Measurements from ENCODE around the gene DNASE1L1. TPM values are rescaled to one million over a fixed set of nuclear protein-coding genes. Genes with fewer than 3 reads are reported as not detected.

The DNASE1L1 gene
- total RNA-seq, 2 experiments from 2014 or later = 21.8 to 24.3 TPM

DNA sequence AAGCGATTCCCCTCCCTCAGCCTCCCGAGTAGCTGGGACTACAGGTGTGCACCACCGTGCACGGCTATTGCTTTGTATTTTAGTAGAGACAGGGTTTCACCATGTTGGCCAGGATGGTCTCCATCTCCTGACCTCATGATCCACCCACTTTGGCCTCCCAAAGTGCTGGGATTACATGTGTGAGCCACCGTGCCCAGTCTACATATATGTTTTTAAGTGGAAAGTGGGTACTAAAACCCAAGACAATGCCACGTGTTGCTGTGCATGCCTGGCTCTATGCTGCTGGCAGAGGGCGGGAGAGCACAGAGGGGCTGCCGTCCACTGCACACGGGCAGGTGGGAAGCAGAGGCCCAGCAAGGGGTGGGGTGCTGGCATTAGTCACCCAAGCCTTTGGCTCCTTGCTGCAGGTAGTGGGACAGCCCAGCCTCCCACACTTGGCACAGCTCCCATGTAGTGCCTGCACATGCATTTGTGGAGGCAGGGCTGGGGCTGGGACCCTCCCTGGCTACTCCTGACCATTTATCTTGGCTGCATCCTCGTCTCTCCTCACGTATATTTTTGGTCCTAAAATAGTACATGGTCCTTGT lies 26.5 kb downstream of the DNASE1L1 start:
- peaks cover 16% of the 10 kb centered on the region for H3K4me1 Mint-ChIP-seq

GRCh38 chrX:154381271-154381670 lies 27.8 kb downstream of the DNASE1L1 start:
- POLR2A ChIA-PET = no interaction called here
- no peak for DNase-seq
- Mint-ChIP-seq H3K27ac (no peak overlapping the region), H3K4me1 (peaks cover 24% of the 10 kb centered on the region), H3K36me3 (ENCODE audit: low read depth) (peaks cover 9% of the 10 kb centered on the region), H3K4me3 (no peak overlapping the region), H3K9me3 (no peaks in the 10 kb centered on the region), H3K27me3 (no peaks in the 10 kb centered on the region)
- CTCF ChIA-PET = interaction anchor here (0.6 to 1.0 kb wide), 2 partner anchors 8 to 16 kb away, joined by 3 to 4 read pairs; no protein-coding TSS in a partner anchor

More for the DNA sequence above, 26.5 kb downstream of the DNASE1L1 start:
- H3K4me3 Mint-ChIP-seq = no peak overlapping the region
- no peaks in the 10 kb centered on the region for H3K27me3 Mint-ChIP-seq
- no peak overlapping the region for H3K27ac Mint-ChIP-seq
- POLR2A ChIA-PET = interaction anchor here (1.1 kb wide), 1 partner anchor 11 kb away, joined by 5 read pairs; no protein-coding TSS in a partner anchor
- H3K9me3 Mint-ChIP-seq = no peaks in the 10 kb centered on the region
- H3K36me3 Mint-ChIP-seq (ENCODE audit: low read depth) = peaks cover 9% of the 10 kb centered on the region
- CTCF ChIA-PET = interaction anchor here (1.0 kb wide), 2 partner anchors 10 to 153 kb away, joined by 3 read pairs; no protein-coding TSS in a partner anchor
- DNase-seq = no peak

DNA sequence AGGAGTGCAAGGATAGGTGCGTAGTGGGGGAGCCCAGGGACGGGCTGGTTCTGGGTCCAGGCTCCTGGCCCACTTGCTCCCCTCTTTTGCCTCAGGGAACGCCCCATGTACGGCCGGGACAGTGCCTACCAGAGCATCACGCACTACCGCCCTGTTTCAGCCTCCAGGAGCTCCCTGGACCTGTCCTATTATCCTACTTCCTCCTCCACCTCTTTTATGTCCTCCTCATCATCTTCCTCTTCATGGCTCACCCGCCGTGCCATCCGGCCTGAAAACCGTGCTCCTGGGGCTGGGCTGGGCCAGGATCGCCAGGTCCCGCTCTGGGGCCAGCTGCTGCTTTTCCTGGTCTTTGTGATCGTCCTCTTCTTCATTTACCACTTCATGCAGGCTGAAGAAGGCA lies 28.3 kb downstream of the DNASE1L1 start:
- ChIA-PET POLR2A (no interaction called here), CTCF (no interaction called here)
- peak overlapping the region; percentile 82 for H3K27ac Mint-ChIP-seq
- H3K4me3 Mint-ChIP-seq = peak overlapping the region; percentile 79
- no peaks in the 10 kb centered on the region for H3K27me3 Mint-ChIP-seq
- no peaks in the 10 kb centered on the region for H3K9me3 Mint-ChIP-seq
- peaks cover 9% of the 10 kb centered on the region for H3K36me3 Mint-ChIP-seq (ENCODE audit: low read depth)
- DNase-seq = no peak
- H3K4me1 Mint-ChIP-seq = peaks cover 25% of the 10 kb centered on the region

- Mint-ChIP-seq H3K27me3 (no peaks in the 10 kb centered on the region), H3K4me1 (peaks cover 26% of the 10 kb centered on the region), H3K36me3 (ENCODE audit: low read depth) (peaks cover 9% of the 10 kb centered on the region), H3K27ac (peak overlapping the region; percentile 91), H3K4me3 (peak overlapping the region; percentile 79), H3K9me3 (no peaks in the 10 kb centered on the region)
- no peak for DNase-seq
- POLR2A ChIA-PET = no interaction called here
- CTCF ChIA-PET = no interaction called here
These were observed 28.9 kb downstream of the DNASE1L1 start for GRCh38 chrX:154380153-154380552.

DNA sequence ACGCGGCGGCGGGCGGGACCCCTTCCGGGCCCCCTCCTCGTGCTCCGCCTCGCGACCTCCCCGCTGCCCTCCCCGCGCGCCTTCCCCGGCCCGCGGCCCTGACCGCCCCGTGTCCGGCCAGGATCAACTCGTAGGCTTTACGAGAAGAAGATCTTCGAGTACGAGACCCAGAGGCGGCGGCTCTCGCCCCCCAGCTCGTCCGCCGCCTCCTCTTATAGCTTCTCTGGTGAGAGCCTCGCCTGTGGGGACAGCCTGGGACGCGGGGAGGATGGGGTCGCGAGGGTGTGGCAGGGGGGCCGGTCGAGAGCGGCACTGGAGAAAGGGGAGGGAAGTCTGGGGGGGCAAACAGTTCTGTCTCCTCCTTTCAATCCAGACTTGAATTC lies 29.5 kb downstream of the DNASE1L1 start:
- peak overlapping the region; percentile 79 for H3K4me3 Mint-ChIP-seq
- no peaks in the 10 kb centered on the region for H3K9me3 Mint-ChIP-seq
- ChIA-PET POLR2A (no interaction called here), CTCF (no interaction called here)
- H3K36me3 Mint-ChIP-seq (ENCODE audit: low read depth) = peaks cover 9% of the 10 kb centered on the region
- H3K27me3 Mint-ChIP-seq = no peaks in the 10 kb centered on the region
- H3K4me1 Mint-ChIP-seq = peaks cover 28% of the 10 kb centered on the region
- peak overlapping the region; percentile 91 for H3K27ac Mint-ChIP-seq
- DNase-seq = no peak

GRCh38 chrX:154378799-154379568 lies 30.1 kb downstream of the DNASE1L1 start, which contains the start of gene EMD:
Gene EMD (plus strand): TSS chrX:154379295. CDS start chrX:154379485, 190 bp downstream.
- H3K4me3 Mint-ChIP-seq = peak within 1 kb of the TSS; percentile 79
- POLR2A ChIA-PET = no interaction called here
- H3K36me3 Mint-ChIP-seq (ENCODE audit: low read depth) = peaks cover 9% of the 10 kb centered on the region
- CTCF ChIA-PET = interaction anchor here (0.8 kb wide), 1 partner anchor 405 kb away, joined by 3 read pairs; no protein-coding TSS in a partner anchor
- H3K27ac Mint-ChIP-seq = peak within 1 kb of the TSS; percentile 91
- H3K4me1 Mint-ChIP-seq = peaks cover 28% of the 10 kb centered on the region
- no peaks in the 10 kb centered on the region for H3K27me3 Mint-ChIP-seq
- DNase-seq = peak; percentile 96
- no peaks in the 10 kb centered on the region for H3K9me3 Mint-ChIP-seq

- H3K27me3 Mint-ChIP-seq = no peaks in the 10 kb centered on the region
- CTCF ChIA-PET = interaction anchor here (0.8 kb wide), 1 partner anchor 405 kb away, joined by 3 read pairs; no protein-coding TSS in a partner anchor
- POLR2A ChIA-PET = no interaction called here
These were observed 30.8 kb downstream of the DNASE1L1 start for GRCh38 chrX:154378059-154378798.

GRCh38 chrX:154376774-154377173 lies 32.3 kb downstream of the DNASE1L1 start:
- H3K9me3 Mint-ChIP-seq = no peaks in the 10 kb centered on the region
- ChIA-PET POLR2A (no interaction called here), CTCF (no interaction called here)
- H3K27me3 Mint-ChIP-seq = no peaks in the 10 kb centered on the region
- no peak for DNase-seq
- H3K4me3 Mint-ChIP-seq = no peak overlapping the region
- H3K4me1 Mint-ChIP-seq = peaks cover 38% of the 10 kb centered on the region
- peaks cover 9% of the 10 kb centered on the region for H3K36me3 Mint-ChIP-seq (ENCODE audit: low read depth)
- H3K27ac Mint-ChIP-seq = peak overlapping the region; percentile 91

More at GRCh38 chrX:154378059-154378798, 30.8 kb downstream of the DNASE1L1 start:
- Mint-ChIP-seq H3K36me3 (ENCODE audit: low read depth) (peaks cover 9% of the 10 kb centered on the region), H3K4me3 (peak overlapping the region; percentile 79), H3K4me1 (peaks cover 31% of the 10 kb centered on the region), H3K27ac (peak overlapping the region; percentile 91), H3K9me3 (no peaks in the 10 kb centered on the region)
- DNase-seq = peak; percentile 29

DNA sequence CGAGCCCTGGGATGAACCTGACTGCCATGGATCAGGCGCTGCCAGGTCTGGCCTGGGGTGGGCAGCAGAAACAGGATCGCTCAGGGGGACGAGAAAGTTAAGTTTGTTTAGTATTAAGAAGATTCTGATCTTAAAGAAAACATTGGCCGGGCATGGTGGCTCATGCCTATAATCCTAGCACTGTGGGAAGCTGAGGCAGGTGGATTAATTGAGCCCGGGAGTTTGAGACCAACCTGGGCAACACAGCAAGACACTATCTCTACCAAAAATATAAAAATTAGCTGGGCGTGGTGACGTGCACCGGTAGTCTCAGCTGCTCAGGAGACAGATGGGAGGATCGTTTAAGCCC lies 33.9 kb downstream of the DNASE1L1 start:
- H3K36me3 Mint-ChIP-seq (ENCODE audit: low read depth) = peaks cover 8% of the 10 kb centered on the region
- H3K4me3 Mint-ChIP-seq = peak overlapping the region; percentile 51
- H3K27ac Mint-ChIP-seq = no peak overlapping the region
- ChIA-PET CTCF (interaction anchor here (0.5 to 1.0 kb wide), 2 partner anchors 9 to 238 kb away, joined by 3 read pairs; no protein-coding TSS in a partner anchor), POLR2A (no interaction called here)
- DNase-seq = no peak
- no peaks in the 10 kb centered on the region for H3K27me3 Mint-ChIP-seq
- H3K9me3 Mint-ChIP-seq = no peaks in the 10 kb centered on the region
- peaks cover 30% of the 10 kb centered on the region for H3K4me1 Mint-ChIP-seq

- Mint-ChIP-seq H3K27ac (peak within 1 kb of the TSS; percentile 73), H3K4me1 (peaks cover 26% of the 10 kb centered on the region), H3K36me3 (ENCODE audit: low read depth) (peaks cover 10% of the 10 kb centered on the region), H3K27me3 (no peaks in the 10 kb centered on the region), H3K9me3 (no peaks in the 10 kb centered on the region), H3K4me3 (peak within 1 kb of the TSS; percentile 76)
- ChIA-PET CTCF (interaction anchor here (0.5 to 2.0 kb wide), 5 partner anchors 12 to 237 kb away, joined by 3 to 15 read pairs (median 10); partner anchors contain the start of gene RPL10), POLR2A (no interaction called here)
- peak; percentile 36 for DNase-seq
These were observed 34.5 kb downstream of the DNASE1L1 start, which contains the start of gene FLNA for GRCh38 chrX:154374313-154375155. Gene FLNA (minus strand): TSS chrX:154374634. CDS start chrX:154371245, 3,389 bp downstream.

GRCh38 chrX:154373340-154374306 lies 35.4 kb downstream of the DNASE1L1 start:
- ChIA-PET POLR2A (no interaction called here), CTCF (interaction anchor here (0.7 to 2.0 kb wide), 13 partner anchors 8 to 360 kb away, joined by 3 to 15 read pairs (median 4); partner anchors contain the start of gene RPL10)
- Mint-ChIP-seq H3K4me1 (peaks cover 26% of the 10 kb centered on the region), H3K27ac (peak overlapping the region; percentile 73), H3K27me3 (no peaks in the 10 kb centered on the region), H3K4me3 (peak overlapping the region; percentile 76), H3K9me3 (no peaks in the 10 kb centered on the region), H3K36me3 (ENCODE audit: low read depth) (peaks cover 12% of the 10 kb centered on the region)
- peak; percentile 37 for DNase-seq
